Type B pancreatic cell (in vitro differentiated cells): ENCODE results near the gene KRT78. TPM values are rescaled to one million over a fixed set of nuclear protein-coding genes. Genes with fewer than 3 reads are reported as not detected.
"Not testable (repeated sequence)": the region's sequence is repeated elsewhere in the genome, so short reads cannot be mapped to it uniquely, and the experiment has no call there.

Source experiments
- DNase-seq: peaks from one replicate; pipeline ENCODE4 v3.0.0; 2021; ENCODE audit warnings: mixed read lengths; ENCODE audit not compliant: unreplicated experiment; ENCODE audit errors: extremely low spot score
- H3K27ac Mint-ChIP-seq: 2 replicates; pipeline ENCODE4 v1.8.0; 2021; ENCODE audit warnings: mild to moderate bottlenecking, mixed read lengths
- H3K27me3 Mint-ChIP-seq: 2 replicates; pipeline ENCODE4 v1.8.0; 2021; ENCODE audit warnings: mixed read lengths
- H3K36me3 Mint-ChIP-seq: 2 replicates; pipeline ENCODE4 v1.8.0; 2021; ENCODE audit warnings: mixed read lengths
- H3K4me1 Mint-ChIP-seq: one replicate; pipeline ENCODE4 v1.8.0; 2021; ENCODE audit warnings: mixed read lengths; ENCODE audit not compliant: unreplicated experiment
- H3K4me3 Mint-ChIP-seq: 2 replicates; pipeline ENCODE4 v1.8.0; 2021; ENCODE audit warnings: mild to moderate bottlenecking, mixed read lengths
- H3K9me3 Mint-ChIP-seq: 2 replicates; pipeline ENCODE4 v1.8.0; 2021; ENCODE audit warnings: mixed read lengths
- CTCF ChIP-seq: fragments of 200-600 bp; sonication (generic); conservative IDR thresholded peaks from 2 replicates; pipeline ENCODE4 v1.5.0; 2021; ENCODE audit warnings: antibody characterized with exemption, mild to moderate bottlenecking
- total RNA-seq: library from RNA; stranded (reverse); gene quantifications from 2 replicates; pipeline ENCODE4 v1.2.1, GENCODE V29; 2021; ENCODE audit warnings: low replicate concordance

Gene KRT78
- total RNA-seq, 1 donor from 2014 or later: 14.7 TPM

GRCh38 chr12:52891044-52891443 is 42.2 kb upstream of the KRT78 start:
- H3K27me3 Mint-ChIP-seq: no peaks in the 10 kb centered on the region
- H3K4me3 Mint-ChIP-seq: no peak overlapping the region
- H3K36me3 Mint-ChIP-seq: no peaks in the 10 kb centered on the region
- H3K4me1 Mint-ChIP-seq: no peaks in the 10 kb centered on the region
- H3K9me3 Mint-ChIP-seq: no peaks in the 10 kb centered on the region
- DNase-seq: no peak
- no peak overlapping the region for H3K27ac Mint-ChIP-seq
- TF ChIP-seq CTCF: no peak

GRCh38 chr12:52890417-52890816 is 41.6 kb upstream of the KRT78 start:
- no peak overlapping the region for H3K4me3 Mint-ChIP-seq
- no peaks in the 10 kb centered on the region for H3K4me1 Mint-ChIP-seq
- TF ChIP-seq CTCF: no peak
- H3K36me3 Mint-ChIP-seq: no peaks in the 10 kb centered on the region
- H3K27ac Mint-ChIP-seq: no peak overlapping the region
- DNase-seq: no peak
- no peaks in the 10 kb centered on the region for H3K9me3 Mint-ChIP-seq
- H3K27me3 Mint-ChIP-seq: no peaks in the 10 kb centered on the region

GRCh38 chr12:52884526-52885293 is 35.9 kb upstream of the KRT78 start:
- Mint-ChIP-seq H3K27ac (peak overlapping the region; percentile 88), H3K9me3 (no peaks in the 10 kb centered on the region), H3K4me1 (peaks cover 12% of the 10 kb centered on the region), H3K36me3 (no peaks in the 10 kb centered on the region), H3K4me3 (peak overlapping the region; percentile 58), H3K27me3 (peaks cover 5% of the 10 kb centered on the region)
- peak; percentile 87 for DNase-seq
- TF ChIP-seq CTCF: peak; percentile 99

- peaks cover 31% of the 10 kb centered on the region for H3K4me1 Mint-ChIP-seq
- H3K9me3 Mint-ChIP-seq, H3K27me3 Mint-ChIP-seq, H3K4me3 Mint-ChIP-seq, H3K36me3 Mint-ChIP-seq, DNase-seq: not testable (repeated sequence)
- H3K27ac Mint-ChIP-seq: peak overlapping the region; percentile 87
Observed at GRCh38 chr12:52880499-52880898, 31.7 kb upstream of the KRT78 start.

- peak; percentile 81 for TF ChIP-seq CTCF
- no peaks in the 10 kb centered on the region for H3K36me3 Mint-ChIP-seq
- no peaks in the 10 kb centered on the region for H3K9me3 Mint-ChIP-seq
- DNase-seq: peak; percentile 85
- H3K4me1 Mint-ChIP-seq: peaks cover 32% of the 10 kb centered on the region
- H3K4me3 Mint-ChIP-seq: peak overlapping the region; percentile 84
- peak overlapping the region; percentile 87 for H3K27ac Mint-ChIP-seq
- H3K27me3 Mint-ChIP-seq: peaks cover 10% of the 10 kb centered on the region
Observed at GRCh38 chr12:52879394-52880351, 30.9 kb upstream of the KRT78 start.
